HG02885 (cell line): ENCODE data around the gene NIPA2.

Experiments used
- ATAC-seq: cut with Tn5 transposase; IDR thresholded peaks from one replicate; pipeline ENCODE4 v1.9.1; 2021; ENCODE audit warnings: mild to moderate bottlenecking; ENCODE audit not compliant: unreplicated experiment, poor library complexity

The NIPA2 gene

DNA sequence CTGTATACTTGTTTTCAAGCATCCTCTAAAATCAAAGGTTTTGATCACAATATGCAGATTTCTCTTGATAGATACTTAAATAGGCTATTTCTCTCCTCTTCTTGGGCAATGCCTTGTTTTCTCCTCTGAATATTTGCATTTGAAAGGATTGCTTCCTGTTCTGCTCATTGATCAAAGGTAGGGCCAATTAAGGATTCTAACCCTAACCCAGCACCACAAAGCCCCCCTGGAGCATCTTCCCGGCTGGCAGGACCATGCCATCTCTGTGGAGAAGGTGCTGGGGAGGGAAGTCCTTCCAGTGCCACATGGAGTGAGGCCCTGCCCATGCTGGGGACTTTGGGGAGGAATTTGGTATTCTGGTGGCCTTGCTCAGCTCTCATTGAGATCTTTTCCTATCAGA is 11.3 kb upstream of the NIPA2 start:
- no peak for ATAC-seq

DNA sequence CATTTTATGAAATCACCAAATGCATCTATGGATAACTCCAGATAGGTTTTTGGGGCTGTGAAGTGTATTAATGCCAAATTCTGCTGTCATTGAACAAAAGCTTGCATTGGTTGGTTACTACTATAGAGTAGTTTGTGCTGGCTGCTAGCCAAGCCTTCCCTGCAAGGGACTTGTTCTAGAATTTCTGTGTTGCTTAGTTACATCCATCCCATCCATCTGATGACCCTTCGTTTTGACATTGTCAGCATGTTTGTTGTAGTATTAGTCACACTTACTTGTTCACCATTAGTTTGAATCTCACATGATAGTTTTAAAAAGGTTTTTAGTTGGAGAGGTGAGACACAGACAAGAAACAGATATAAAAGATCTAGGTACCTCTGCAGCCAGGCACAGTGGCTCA is 7.0 kb upstream of the NIPA2 start:
- no peak for ATAC-seq

DNA sequence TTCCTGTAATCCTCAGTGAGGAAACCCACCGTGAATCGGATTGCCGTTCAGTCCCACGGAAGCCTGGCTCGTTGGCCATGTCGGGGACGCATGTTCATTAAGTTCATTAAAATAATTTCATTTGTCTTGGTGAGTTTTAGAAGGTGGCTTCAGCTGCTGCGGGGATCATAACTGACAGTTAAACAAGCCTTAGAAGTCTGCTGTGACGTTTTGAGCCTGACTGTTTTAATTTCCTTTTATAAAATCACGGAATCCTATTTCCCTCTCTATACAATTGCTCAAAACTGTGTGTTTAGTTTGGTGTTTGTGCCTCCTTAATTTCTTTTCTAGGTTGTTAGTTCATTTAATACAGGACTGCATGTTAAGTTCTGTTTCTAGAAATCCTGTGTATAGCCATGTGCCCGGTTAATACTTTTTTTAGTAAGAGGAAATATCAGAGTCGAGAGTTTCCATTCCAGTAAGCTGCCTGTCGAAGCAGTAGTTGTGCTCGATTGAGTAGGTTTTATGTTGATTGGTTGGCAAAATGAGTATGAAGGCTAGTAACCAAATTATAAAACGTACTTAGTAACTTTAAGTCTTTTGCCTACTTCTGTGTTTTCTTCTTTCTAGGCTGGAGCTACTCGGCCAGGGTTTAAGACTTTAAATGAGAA is 705 bp downstream of the NIPA2 start:
- no peak for ATAC-seq

DNA sequence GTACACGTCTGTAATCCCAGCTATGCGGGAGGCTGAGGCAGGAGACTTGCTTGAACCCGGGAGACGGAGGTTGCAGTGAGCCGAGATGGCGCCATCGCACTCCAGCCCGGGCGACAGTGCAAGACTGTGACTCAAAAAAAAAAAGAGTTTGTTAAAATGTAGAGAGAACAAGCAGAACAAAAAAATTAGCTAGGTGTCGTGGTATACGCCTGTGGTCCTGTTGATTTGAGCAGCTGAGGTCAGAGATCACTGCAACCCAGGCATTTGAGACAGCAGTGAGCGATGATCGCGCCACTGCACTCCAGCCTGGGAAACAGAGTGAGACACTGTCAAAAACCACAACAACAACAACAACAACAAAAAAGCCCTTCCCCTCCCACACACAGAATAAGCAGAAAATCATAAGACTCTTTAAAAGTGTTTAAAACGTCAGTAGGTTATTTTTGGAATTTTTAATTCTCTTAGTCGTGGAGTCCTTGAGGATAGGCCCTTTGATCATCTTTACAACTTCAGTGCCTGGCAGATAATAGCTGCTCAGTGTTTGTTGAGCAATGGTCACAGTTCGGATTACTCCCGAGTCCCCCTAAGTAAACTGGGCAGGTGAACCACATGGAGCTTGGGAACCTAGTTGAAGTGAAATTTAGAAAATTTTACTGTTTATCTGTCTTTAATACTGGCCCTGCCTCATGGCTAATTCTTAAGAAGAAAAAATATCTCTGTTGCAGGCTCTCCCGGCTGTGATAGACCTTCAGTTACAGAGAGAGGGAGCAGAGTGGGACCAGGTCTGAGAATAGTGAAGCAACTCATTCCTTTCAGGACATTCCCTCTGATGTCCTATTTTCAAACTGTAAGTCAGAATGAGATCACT is 6.2 kb downstream of the NIPA2 start:
- ATAC-seq: no peak

DNA sequence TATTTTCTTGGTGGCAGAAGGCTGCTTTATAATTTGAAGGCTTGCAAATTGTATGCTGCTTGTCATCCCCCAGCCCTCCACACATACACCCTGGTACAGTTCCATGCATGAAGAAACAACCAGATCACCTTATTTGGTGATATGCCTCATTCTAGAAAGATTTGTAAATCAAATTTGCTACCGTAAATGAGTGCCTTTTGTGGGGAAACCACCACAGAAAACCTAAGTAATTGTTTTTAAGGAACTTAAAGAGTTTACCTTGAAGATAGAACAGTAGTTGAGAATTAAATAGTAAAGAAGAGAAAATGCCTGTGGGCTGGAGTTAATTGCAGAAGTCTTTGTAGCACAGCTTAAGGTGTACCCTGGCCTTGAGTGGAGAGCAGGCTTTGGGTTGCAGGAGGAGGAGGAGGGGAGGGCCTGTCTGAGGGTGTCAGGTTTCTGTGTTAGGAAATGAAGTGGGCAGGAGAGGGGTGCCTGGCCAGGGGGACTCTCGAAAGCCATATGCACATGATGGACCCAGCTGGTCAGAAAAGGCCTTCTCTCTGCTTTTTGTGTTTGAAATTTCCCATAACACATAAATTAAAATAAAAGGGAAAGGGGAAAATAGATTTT is 6.9 kb downstream of the NIPA2 start:
- no peak for ATAC-seq

DNA sequence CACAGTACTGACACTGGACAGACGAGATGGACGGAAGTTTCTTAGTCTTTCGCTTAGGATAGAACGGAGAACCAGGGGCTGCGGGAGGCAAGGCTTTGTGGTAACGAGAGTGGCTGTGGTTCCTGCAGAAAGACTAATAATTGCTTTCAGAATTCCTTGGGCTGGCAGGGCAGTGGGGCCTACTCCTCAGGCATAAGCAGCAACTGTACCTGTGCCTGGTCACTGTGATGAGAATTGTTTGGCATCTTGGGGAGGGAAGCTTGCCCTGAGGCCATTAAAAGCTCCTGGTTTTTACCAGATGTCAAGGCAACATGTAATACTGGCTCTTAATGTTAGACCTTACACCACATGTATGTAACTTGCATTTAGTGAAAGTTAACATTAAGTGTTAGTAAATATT is 7.6 kb downstream of the NIPA2 start:
- ATAC-seq: no peak

DNA sequence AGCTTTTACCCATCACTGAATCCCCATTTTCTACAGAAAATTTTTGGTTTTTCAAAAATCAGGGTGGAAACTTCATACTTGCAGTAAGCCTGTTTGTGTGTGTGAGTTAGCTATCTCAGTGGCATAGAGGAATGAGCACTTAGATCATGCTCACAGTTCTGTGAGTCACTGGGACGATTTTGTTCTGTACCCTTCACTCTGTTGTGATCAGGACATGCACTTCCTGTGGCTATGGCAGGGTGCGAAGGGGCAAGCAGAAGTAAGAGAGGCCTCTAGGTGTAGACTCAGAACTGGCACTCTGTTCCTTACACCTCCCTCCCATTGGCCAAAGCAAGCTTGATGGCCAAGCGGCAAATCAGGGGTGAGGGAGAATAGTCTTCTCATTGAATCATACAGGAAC is 11.6 kb downstream of the NIPA2 start:
- no peak for ATAC-seq

DNA sequence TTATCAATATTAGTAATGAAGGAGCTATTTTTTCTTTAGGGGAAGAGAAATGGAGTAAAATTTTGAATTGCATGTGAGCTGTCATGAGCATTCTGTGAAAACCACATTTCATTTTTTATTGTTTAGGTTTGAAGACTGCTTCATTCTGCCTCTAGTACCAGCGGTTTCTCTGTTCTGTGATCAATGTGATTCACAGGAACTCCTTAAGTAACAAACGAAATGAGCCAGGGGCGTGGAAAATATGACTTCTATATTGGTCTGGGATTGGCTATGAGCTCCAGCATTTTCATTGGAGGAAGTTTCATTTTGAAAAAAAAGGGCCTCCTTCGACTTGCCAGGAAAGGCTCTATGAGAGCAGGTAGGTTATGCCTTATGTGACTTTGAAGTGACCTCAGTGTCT is 13.0 kb downstream of the NIPA2 start:
- ATAC-seq: no peak

DNA sequence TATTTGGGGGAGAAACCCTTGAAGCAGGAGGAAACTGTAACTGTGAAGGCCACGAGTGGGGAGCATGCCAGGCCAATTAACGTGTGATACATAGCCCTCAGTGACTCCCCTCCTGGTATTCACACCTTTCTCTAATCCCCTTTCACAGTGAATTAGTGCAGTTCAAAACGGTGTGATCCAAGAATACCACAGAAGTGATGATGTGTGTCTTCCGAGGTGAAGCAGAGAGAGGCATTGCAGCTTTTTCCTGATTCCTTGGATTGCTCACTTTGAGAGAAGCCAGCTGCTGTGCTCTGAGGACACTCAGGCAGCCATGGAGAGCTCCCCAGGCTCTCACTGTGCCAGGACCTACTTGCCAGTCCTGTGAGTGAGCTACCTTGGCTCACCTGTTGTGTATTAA is 17.3 kb downstream of the NIPA2 start:
- no peak for ATAC-seq

DNA sequence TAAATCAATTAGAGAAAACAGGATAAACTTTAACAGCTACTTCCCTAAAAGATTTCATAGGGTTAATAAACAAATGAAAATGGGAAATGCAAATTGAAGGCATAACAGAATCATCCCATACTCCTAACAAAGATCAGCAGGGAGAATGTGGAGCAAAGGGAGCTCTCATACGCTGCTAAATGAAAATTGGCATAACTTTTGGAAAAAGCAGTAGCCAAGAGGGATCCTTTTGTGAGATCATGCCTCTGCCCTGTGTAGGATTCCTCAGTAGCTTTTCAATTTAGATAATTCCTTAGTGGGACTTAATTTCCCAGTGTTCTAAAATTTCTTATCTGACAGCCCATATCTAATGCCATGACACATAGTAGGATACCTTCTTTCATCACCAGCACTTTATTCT is 18.2 kb downstream of the NIPA2 start:
- no peak for ATAC-seq

DNA sequence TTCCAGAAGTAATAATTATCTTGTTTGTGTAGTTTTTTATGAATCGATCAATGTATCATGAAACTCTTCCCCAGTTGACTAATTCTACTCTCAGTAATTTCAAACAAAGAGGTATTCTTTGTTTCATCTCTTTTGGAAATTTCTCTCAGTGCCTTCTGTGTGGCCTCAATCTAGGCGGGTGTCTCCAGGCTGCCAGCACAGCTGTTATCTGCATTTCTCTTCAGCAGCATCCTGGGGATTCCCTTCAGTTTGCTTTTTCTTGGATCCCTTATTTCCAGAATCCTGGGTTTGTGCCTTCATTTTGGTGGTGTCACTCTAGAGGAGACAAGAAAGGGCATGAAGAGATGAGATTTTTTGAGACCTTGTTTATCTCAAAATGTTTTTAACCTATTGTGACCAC is 22.7 kb downstream of the NIPA2 start:
- no peak for ATAC-seq

DNA sequence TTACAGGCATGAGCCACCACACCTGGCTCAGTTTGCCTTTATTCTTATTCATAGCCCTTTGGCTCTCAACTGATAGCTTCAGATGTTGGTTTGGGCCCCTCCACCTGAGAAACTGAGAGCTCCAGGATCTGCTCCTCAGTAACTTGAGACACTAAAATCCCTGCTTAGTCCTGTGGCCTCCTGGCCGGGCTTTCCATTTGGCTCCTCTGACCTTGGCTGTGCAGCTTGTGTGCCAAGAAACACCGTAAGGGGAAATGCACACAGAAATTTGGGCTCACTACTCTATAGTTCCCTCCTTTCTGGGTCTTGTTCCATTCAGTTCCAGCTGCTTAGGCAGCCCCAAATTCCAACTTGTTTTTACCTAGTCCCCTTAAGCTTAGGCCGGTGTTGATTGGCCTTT is 24.9 kb downstream of the NIPA2 start:
- ATAC-seq: no peak

DNA sequence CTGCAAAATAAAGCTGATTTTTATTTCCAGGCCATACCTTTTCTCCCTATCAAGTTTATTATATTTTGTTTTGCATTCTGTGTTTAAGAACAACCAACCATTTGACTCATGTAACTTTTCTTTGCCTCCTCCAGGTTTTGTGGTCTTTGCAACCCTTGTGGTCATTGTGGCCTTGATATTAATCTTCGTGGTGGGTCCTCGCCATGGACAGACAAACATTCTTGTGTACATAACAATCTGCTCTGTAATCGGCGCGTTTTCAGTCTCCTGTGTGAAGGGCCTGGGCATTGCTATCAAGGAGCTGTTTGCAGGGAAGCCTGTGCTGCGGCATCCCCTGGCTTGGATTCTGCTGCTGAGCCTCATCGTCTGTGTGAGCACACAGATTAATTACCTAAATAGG is 27.6 kb downstream of the NIPA2 start:
- ATAC-seq: no peak

DNA sequence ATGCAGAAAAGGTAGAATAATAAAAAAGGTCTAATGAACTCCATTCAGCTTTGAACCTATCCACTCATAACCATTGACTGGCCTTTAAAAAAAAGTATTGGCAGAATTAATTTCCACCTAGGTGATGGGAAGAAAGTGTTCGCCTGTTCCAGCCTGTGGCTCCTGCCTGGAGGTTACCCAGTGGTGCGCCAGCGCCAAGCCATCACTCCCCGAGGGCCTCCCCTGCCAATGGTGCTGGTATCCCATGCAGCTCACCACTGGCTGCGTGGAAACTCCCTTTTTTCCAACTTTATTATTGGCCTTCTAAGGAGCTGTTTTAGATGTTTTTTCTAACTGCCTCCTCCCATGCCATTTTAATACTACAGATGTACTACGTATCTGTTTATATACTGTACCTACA is 29.4 kb downstream of the NIPA2 start:
- ATAC-seq: no peak

DNA sequence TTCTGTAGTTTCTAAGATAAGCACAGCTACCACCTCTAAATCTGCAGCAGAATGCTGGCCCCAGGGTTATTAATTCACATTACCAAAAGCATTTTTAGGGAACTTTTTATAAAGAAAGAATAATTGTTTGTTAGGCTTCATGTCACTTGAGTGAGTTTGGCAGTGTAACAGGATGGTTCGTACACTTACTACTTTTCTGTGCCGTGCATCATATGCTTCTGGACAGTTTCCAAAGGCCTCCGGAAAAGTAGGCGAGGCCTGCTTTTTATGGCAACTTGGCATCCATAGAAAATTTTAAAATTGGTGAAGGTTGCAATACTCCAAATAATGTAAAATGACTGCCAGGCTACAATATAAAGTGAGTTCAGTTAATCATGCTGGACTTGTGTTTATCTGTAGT is 30.0 kb downstream of the NIPA2 start:
- ATAC-seq: no peak

DNA sequence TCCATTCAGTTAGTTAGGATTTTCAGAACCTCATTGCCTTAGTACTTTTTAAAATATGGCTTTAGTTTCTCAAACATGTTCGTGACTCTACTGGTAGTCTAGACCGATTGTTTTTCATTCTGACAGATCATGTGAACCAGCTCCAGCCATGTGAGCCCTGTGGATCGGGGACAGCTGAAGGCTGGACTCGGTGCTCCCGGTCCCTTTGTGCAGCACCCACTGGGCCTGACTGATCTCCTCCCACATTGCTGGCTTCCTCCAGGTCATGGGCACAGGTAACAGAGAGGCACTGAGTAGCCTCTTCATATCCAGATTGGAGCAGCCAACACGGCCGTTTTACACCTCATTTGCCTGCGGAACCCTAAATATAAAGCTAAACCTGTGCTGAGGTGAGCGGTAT is 30.5 kb downstream of the NIPA2 start:
- no peak for ATAC-seq

DNA sequence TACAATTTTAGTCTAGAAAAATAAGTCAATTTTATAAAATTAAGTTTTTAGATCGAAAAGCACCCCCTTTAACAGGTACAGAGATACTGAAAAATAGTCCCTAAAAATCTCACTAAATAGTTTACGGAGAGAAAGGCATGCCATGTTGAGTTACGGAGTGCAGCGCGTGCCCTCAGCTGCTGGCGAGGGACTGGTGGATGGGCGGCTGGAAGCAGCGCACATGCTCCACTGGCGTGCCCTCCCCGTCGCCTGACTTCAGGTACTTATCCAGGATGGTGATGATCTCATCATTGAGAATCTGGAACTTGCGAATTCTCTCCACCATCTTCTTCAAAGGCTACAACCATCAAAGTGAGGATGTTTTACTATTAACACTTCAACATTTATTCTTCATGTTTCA is 31.4 kb downstream of the NIPA2 start:
- no peak for ATAC-seq

DNA sequence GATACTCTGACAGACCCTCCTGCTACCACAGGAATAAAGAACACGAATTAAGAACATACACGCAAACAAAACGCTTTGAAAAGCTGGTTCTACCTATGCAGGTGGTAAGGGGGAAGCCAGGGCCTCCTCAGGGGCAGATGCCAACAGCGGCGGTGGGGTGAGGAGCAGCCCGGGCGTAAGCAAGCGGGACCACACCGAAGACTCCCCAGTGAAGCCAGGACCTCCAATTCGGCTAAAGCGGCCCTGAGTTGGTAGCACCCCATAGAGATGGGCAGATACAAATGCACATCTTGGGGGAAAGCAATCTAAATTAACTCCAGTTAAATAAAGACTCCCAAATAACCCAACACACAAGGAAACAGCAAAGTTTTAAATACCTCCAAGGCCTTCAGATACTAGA is 32.4 kb downstream of the NIPA2 start:
- ATAC-seq: no peak

DNA sequence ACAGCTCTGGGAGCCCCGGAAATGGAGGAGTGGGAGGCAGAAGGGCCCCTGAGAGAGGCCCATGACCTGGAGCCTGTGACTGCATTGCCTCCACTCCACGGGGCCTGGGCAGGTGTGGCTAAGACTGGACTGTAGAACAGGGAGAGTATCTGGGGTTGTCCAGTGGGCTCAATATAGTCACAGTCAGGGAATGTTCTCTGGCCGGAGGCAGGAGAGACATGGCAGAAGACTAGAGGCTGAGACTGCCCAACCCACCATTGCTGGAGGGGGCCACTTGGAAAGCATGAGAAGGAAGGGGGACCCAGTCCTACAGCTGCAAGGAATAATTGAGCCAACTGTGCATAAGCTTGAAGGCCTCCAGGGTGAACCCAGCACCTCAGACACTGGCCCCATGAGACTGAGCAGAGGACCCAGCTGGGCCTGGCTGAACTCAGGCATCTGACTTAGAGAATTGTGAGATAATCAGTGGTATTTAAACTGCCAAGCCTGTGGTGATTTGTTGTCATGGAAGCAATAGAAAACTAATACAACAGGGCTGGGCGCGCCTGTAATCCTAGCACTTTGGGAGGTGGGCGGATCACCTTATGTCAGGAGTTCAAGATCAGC is 33.1 kb downstream of the NIPA2 start:
- ATAC-seq: no peak

DNA sequence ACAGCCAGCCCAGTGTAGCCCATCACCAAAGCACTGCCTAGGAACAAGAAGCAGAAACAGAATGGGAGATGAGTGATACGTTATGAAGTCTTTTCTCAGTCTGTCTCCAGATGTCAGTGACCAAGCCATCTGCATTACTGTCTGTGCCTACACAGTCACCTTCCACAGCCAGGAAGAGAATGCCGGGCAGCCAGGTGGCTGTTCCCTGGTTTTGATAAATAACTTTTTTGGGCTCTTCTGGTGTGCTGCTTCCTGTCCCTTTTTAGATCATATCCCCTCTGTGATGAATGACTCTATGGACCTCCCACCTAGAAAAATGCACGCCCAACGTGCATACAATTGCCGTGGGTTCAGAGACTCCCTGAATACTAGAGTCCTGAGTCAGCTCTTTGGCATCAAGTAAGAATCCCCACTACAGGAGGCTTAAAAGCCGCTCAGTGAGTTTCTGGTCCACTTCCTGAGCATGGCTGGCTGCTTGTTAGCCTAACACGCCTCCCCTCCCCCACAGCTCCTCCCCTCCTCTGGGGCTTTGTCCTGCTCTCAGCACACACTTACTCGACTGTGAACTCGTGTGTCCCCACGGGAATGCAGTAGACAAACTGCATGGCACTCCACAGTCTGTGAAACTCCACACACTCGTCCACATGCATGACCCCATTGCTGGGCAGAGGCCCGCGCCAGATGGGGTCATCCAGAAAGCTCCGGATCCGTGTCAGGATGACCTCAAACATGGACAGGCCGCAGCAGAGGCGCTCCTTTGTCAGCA is 34.7 kb downstream of the NIPA2 start:
- ATAC-seq: no peak

DNA sequence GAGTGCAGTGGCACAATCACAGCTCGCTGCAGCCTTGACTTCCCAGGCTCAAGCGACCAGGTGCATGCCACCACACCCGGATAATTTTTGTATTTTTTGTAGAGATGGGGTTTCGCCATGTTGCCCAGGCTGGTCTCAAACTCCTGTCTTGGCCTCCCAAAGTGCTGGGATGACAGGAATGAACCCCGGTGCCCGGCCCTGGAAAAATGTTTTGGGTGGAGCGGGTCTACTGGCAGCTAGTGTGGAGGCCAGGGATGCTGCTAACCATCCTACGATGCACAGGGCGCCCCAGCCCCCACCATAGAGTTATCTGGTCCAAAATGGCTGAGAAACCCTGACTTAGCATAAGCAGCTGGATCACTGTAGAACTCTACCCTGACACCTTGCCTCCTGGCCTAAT is 35.4 kb downstream of the NIPA2 start:
- no peak for ATAC-seq
